ENCODE results near the gene GPR82.

GRCh38 chrX:41703574-41704029 is 20.4 kb upstream of the GPR82 start:
- TF ChIP-seq CTCF (IDR thresholded peaks at IDR 0.05): no peak
- no peak for TF ChIP-seq EZH2 (IDR thresholded peaks at IDR 0.05; ENCODE audit: borderline replicate concordance, insufficient read depth, low read depth, low read length, poor library complexity, severe bottlenecking)

All from B cell (primary cell).